Activated T-cell treated with anti-CD3 and anti-CD28 coated beads, Interleukin-2, amount 50 U/mL, for 24 hours (primary cell): Measurements from ENCODE around the gene DNAJC4.

Experiments
- DNase-seq: peaks from one replicate; pipeline ENCODE4 v3.0.0-alpha.2; 2020
- H3K27ac Mint-ChIP-seq: 2 replicates; pipeline ENCODE4 v1.8.0; 2020; ENCODE audit warnings: mild to moderate bottlenecking, mixed read lengths
- H3K27me3 Mint-ChIP-seq: 2 replicates; pipeline ENCODE4 v1.8.0; 2020; ENCODE audit warnings: mixed read lengths
- H3K36me3 Mint-ChIP-seq: 2 replicates; pipeline ENCODE4 v1.8.0; 2020; ENCODE audit warnings: low read depth, mixed read lengths
- H3K4me1 Mint-ChIP-seq: 2 replicates; pipeline ENCODE4 v1.8.0; 2020; ENCODE audit warnings: low read depth, mixed read lengths
- H3K4me3 Mint-ChIP-seq: 2 replicates; pipeline ENCODE4 v1.8.0; 2020; ENCODE audit warnings: mild to moderate bottlenecking, moderate library complexity, mixed read lengths
- H3K9me3 Mint-ChIP-seq: 2 replicates; pipeline ENCODE4 v1.8.0; 2020; ENCODE audit warnings: mixed read lengths

Gene DNAJC4

DNA sequence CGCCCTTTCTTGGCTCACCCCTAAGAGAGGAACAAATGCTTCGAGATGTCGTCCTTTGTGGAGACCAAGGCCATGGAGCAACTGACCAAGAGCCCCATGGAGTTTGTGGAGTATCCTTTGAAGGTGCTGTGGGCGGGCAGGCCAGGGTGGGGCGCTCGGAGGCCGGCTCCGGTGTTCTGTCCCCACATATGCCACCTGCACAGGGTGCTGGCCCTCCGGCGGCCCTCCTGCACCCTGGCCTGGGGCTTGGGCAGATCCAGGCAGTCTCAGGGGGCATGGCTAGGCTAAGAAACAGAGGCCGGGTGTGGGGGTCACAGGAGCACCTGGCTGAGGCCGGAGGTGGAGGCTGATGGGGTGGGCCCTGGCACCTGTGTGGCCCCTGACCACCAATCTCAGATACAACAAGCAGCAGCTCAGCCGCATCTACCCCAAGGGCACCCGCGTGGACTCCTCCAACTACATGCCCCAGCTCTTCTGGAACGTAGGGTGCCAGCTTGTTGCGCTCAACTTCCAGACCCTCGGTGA lies 31.3 kb downstream of the DNAJC4 start:
- no peak overlapping the region for H3K4me3 Mint-ChIP-seq
- H3K27ac Mint-ChIP-seq = no peak overlapping the region
- peaks cover 11% of the 10 kb centered on the region for H3K4me1 Mint-ChIP-seq
- H3K27me3 Mint-ChIP-seq = no peaks in the 10 kb centered on the region
- peaks cover 62% of the 10 kb centered on the region for H3K36me3 Mint-ChIP-seq
- DNase-seq = no peak
- no peaks in the 10 kb centered on the region for H3K9me3 Mint-ChIP-seq

DNA sequence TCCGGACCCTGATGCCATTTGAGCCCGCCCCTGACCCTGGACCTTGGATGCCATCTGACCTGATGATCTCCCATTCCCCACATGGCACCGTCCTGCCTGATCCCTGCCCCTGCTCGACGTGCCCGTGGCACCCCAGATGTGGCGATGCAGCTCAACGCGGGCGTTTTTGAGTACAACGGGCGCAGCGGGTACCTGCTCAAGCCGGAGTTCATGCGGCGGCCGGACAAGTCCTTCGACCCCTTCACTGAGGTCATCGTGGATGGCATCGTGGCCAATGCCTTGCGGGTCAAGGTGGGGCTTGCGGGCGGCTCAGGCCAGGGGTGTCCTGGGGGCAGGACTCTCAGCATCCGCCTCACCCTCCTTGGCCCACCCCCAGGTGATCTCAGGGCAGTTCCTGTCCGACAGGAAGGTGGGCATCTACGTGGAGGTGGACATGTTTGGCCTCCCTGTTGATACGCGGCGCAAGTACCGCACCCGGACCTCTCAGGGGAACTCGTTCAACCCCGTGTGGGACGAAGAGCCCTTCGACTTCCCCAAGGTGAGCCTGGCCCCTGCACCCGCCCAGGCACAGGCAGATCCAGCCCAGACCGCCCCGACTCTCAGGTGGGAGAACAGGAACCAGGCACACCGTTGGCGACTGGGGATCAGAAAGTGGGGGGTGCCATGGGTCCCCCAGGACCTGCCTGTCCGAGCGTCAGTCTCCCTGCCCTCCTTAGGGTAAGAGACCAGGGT lies 32.1 kb downstream of the DNAJC4 start:
- Mint-ChIP-seq H3K4me3 (no peak overlapping the region), H3K36me3 (peaks cover 60% of the 10 kb centered on the region), H3K27me3 (no peaks in the 10 kb centered on the region), H3K4me1 (peaks cover 11% of the 10 kb centered on the region), H3K27ac (no peak overlapping the region), H3K9me3 (no peaks in the 10 kb centered on the region)
- no peak for DNase-seq

GRCh38 chr11:64263021-64263946 lies 32.9 kb downstream of the DNAJC4 start:
- Mint-ChIP-seq H3K27ac (no peak overlapping the region), H3K36me3 (peaks cover 55% of the 10 kb centered on the region), H3K27me3 (no peaks in the 10 kb centered on the region), H3K4me1 (peaks cover 16% of the 10 kb centered on the region), H3K9me3 (no peaks in the 10 kb centered on the region), H3K4me3 (no peak overlapping the region)
- no peak for DNase-seq

- H3K36me3 Mint-ChIP-seq = peaks cover 55% of the 10 kb centered on the region
Measured at GRCh38 chr11:64263947-64264317, 33.6 kb downstream of the DNAJC4 start.

GRCh38 chr11:64264371-64264852 lies 34.1 kb downstream of the DNAJC4 start:
- H3K4me1 Mint-ChIP-seq = peaks cover 22% of the 10 kb centered on the region
- no peaks in the 10 kb centered on the region for H3K27me3 Mint-ChIP-seq
- H3K36me3 Mint-ChIP-seq = peaks cover 54% of the 10 kb centered on the region
- no peak for DNase-seq
- H3K27ac Mint-ChIP-seq = peak overlapping the region; percentile 61
- H3K9me3 Mint-ChIP-seq = no peaks in the 10 kb centered on the region
- H3K4me3 Mint-ChIP-seq = no peak overlapping the region

More at GRCh38 chr11:64263947-64264317, 33.6 kb downstream of the DNAJC4 start:
- H3K9me3 Mint-ChIP-seq = no peaks in the 10 kb centered on the region
- no peak overlapping the region for H3K27ac Mint-ChIP-seq
- DNase-seq = no peak
- H3K27me3 Mint-ChIP-seq = no peaks in the 10 kb centered on the region
- H3K4me1 Mint-ChIP-seq = peaks cover 22% of the 10 kb centered on the region
- no peak overlapping the region for H3K4me3 Mint-ChIP-seq

- peaks cover 52% of the 10 kb centered on the region for H3K36me3 Mint-ChIP-seq
- H3K27me3 Mint-ChIP-seq = no peaks in the 10 kb centered on the region
- H3K9me3 Mint-ChIP-seq = no peaks in the 10 kb centered on the region
- H3K4me1 Mint-ChIP-seq = peaks cover 15% of the 10 kb centered on the region
- DNase-seq = no peak
- H3K27ac Mint-ChIP-seq = no peak overlapping the region
- H3K4me3 Mint-ChIP-seq = no peak overlapping the region
Measured at GRCh38 chr11:64265176-64266160, 35.1 kb downstream of the DNAJC4 start.

DNA sequence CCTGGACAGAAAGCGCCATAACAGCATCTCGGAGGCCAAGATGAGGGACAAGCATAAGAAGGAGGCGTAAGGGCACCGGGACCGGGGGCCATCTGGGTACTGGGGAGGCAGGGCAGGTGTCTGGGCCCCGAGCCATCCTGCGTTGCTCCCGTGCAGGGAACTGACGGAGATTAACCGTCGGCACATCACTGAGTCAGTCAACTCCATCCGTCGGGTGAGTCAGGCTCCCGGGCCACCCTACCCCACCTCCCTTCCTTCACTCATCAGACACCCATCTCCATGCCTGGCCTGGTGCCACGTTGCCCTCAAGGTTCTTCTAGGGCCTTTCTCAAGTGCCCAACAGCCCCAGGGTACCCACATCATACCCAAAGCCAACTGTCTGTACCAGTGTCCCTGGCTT lies 36.0 kb downstream of the DNAJC4 start:
- Mint-ChIP-seq H3K36me3 (peaks cover 51% of the 10 kb centered on the region), H3K27me3 (no peaks in the 10 kb centered on the region), H3K27ac (no peak overlapping the region), H3K4me3 (no peak overlapping the region), H3K4me1 (peaks cover 15% of the 10 kb centered on the region), H3K9me3 (no peaks in the 10 kb centered on the region)
- no peak for DNase-seq

DNA sequence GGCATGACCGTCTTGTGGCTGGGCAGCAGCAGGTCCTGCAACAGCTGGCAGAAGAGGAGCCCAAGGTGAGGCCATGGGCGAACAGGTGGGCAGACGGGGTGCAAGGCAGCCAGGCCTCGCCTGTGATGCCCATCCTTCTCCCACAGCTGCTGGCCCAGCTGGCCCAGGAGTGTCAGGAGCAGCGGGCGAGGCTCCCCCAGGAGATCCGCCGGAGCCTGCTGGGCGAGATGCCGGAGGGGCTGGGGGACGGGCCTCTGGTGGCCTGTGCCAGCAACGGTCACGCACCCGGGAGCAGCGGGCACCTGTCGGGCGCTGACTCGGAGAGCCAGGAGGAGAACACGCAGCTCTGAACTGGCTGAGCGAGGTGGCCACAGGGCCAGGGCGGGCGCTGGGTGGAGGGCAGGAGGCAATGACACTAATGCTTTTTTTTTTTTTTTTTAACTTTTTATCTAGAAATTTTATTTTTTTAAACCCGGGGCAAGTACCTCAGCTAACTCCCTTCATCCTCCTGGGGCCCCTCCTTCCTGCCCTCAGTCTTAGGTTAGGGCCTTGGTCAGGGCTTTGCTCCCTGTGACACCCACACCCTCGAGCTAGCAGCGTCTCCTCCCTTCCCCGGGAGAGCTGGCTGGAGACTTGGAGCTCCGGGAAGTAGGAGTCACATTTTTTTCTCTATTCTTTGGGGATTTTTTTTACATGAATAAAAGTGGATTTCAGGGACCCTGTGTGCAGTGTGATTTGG lies 37.0 kb downstream of the DNAJC4 start:
- Mint-ChIP-seq H3K4me1 (peaks cover 22% of the 10 kb centered on the region), H3K27ac (peak overlapping the region; percentile 99), H3K27me3 (no peaks in the 10 kb centered on the region), H3K9me3 (no peaks in the 10 kb centered on the region), H3K4me3 (no peak overlapping the region), H3K36me3 (peaks cover 48% of the 10 kb centered on the region)
- DNase-seq = no peak

DNA sequence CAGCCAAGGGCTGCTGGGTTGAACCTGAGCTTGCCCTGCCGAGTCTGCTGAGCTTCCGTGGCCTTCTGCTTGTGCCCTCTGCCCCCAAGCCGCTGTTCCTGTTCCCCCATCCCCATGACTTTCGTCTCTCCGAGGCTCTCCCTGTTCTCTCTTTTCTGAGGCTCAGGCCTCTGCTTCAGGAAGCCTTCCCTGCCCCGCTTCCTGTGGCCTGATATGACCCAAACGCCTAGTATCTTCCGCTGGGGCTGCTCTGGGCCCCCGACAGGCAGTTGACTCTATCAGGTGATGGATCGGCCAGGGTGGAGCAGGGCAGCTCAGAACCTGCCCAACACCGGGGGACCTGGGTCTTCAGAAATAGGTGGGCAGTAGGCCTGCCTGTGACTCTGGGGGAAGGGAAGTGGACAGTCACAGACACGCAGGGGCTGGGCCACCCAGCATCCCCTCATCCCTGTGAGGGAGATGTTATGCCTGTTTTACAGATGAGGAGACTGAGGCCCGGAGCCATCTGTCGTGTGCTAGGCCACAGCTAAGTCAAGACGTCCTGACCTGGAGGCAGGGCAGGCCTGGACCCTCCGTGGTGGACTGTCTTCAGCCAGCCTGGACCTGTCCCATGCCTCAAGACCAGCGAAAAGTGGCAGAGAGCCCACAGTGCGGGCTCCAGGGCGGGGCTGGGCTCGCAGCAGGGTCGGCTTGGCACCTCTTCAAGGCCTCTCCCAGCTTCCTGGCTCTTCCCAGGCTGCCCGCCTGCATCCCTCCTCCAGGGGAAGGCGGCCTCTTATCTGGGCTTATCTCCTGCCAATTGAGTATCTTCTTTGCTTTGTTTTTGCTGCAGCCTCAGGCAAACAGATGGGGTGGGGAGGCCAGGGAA lies 37.9 kb downstream of the DNAJC4 start:
- H3K4me1 Mint-ChIP-seq = peaks cover 25% of the 10 kb centered on the region
- no peak for DNase-seq
- peak overlapping the region; percentile 99 for H3K27ac Mint-ChIP-seq
- H3K9me3 Mint-ChIP-seq = no peaks in the 10 kb centered on the region
- peak overlapping the region; percentile 98 for H3K4me3 Mint-ChIP-seq
- H3K27me3 Mint-ChIP-seq = no peaks in the 10 kb centered on the region
- peaks cover 42% of the 10 kb centered on the region for H3K36me3 Mint-ChIP-seq

DNA sequence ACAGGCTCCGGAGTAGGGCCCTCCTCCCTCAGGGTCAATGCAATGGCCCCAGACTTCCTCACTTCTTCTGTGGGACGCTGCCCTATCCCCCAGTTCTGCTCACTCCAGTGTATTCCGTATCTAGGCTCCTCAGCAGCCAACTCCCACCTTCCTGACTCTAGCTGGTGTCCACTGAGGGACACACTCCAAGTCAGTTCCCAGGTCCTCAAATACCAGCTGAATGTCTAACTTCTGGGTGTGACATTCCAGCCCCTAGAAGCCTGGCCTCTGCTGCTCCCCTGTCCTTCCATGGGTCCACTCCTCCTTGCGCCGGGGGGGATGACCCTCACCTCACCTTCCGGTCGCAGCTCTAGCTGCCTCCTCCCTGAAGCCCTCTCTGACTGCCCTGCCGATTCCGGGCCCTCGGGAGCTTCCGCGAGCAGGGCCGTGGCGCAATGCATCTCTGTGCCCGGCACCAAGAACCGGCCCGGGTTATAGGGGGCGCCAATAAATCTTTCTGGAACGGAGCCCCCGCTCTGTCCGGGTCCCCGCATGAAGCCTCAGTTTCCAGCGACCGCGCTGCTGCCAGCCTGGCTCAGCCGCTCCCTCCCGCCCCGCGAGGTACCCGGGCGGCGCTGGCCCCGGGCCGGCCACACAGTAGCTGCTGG lies 38.7 kb downstream of the DNAJC4 start:
- H3K4me3 Mint-ChIP-seq = peak overlapping the region; percentile 98
- H3K36me3 Mint-ChIP-seq = peaks cover 42% of the 10 kb centered on the region
- DNase-seq = peak; percentile 45
- no peaks in the 10 kb centered on the region for H3K9me3 Mint-ChIP-seq
- H3K27ac Mint-ChIP-seq = peak overlapping the region; percentile 99
- H3K27me3 Mint-ChIP-seq = no peaks in the 10 kb centered on the region
- peaks cover 25% of the 10 kb centered on the region for H3K4me1 Mint-ChIP-seq

DNA sequence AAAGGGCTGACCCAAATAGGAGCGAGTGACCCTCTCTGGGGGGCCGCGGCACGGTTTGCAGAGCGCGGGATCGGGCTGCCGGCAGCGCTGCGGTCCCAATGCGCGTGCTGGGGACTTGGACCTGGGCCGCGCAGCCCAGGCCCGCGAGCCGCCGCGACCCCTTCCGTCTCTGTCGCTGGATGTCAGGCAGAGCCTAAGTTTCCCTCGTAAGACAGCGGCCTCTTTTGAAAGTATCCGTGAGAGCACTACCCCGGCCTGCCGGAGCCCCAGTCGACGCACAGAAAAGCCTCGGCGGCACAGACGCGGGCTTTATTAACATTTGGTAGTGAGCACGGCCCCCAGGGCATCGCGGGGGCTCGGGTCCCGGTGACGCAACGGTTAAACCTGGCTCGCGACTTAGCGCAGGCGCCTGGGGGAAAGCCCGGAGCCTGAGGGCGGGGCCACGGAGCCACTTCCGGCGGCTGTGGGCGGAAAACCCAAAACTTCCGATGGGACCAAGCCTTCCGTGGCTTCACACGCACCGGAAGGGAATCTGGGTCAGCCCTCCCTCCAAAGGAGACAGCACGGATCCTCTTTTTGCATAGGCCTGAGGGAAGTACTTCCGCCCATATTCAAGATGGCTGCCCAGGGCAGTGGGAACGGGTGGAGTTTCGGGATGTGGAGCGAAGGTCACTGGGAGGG lies 39.3 kb downstream of the DNAJC4 start:
- DNase-seq = peak; percentile 99
- Mint-ChIP-seq H3K9me3 (no peaks in the 10 kb centered on the region), H3K27ac (peak overlapping the region; percentile 99), H3K36me3 (peaks cover 39% of the 10 kb centered on the region), H3K4me1 (peaks cover 25% of the 10 kb centered on the region), H3K27me3 (no peaks in the 10 kb centered on the region), H3K4me3 (peak overlapping the region; percentile 98)
